ENCODE results near the gene PRR33.
"Not testable (repeated sequence)": the region's sequence is repeated elsewhere in the genome, so short reads cannot be mapped to it uniquely, and the experiment has no call there.

Gene PRR33

DNA sequence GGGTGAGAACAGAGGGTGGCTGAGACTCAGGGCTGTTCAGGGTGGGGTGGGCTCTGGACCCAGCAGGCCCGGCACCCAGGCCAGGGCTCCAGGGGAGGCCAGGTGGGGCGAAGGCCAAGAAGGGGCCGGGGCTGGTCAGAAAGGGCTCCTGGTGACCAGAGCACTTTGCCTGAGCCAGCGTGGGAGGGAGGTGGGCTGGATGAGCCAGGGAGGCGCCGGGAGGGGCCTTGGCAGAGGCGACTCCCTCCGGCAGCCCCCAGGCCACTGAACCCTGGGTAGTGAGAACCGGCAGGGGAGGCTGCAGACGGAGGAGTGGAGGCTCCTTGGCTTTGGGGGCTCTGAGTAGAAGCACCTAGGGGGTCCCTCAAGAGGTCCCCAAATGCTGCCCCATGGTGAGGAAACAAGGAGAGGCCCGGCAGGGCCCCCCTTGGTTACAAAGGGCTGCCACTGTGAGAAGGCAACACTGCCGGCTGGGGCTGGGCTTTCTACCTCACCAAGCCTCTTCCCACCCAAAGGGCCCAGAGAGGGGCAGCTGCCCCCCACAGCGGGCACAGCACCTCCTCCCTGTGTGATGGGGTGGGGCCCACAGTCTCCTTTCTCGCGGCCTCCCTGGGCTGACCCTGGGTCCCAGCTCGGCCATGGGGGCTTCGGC is 17.1 kb downstream of the PRR33 start:
- DNase-seq = not testable (repeated sequence)

DNA sequence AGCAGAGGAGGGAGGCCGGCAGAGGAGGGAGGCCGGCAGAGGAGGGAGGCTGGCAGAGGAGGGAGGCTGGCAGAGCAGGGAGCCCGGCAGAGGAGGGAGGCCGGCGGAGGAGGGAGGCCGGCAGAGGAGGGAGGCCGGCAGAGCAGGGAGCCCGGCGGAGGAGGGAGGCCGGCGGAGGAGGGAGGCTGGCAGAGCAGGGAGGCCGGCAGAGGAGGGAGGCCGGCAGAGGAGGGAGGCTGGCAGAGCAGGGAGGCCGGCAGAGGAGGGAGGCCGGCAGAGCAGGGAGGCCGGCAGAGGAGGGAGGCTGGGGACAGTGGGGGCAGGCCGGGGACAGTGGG is 17.9 kb downstream of the PRR33 start:
- not testable (repeated sequence) for DNase-seq

DNA sequence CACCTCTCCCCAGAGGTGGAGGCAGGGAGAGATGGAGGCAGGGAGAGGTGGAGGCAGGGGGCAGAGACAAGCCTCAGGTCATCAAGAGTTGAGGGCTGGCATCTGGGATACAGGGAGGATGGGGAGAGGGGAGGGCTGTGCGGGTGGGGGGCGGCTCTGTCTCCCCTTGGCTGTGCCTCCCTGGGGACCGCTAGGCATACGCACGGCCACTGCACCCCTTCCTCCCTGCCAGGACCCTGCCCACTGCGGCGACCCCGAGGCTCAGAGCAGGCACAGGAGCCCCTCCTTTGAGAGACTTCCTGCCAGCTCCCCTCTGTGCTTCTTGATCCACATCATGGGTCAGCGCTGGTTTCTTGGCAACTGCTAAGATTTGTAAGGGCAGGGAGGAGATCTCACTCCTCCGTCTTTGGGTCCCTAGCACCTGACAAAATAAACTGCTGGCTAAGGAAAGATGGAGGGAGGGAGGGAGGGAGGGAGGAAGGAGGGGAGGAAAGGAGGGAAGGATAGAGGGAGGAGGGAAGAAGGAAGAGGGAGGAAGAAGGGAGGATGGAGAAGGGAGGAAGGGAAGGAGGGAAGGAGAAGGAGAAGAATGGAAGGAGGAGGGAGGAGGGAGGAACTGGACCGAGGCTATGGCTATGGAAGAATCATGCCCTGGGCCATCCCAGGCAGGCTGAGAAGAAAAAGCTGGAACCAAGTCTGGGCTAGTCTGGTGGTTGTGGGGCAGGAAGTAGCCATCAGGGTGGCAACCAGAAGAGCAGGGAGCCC is 18.5 kb downstream of the PRR33 start:
- no peak for DNase-seq

DNA sequence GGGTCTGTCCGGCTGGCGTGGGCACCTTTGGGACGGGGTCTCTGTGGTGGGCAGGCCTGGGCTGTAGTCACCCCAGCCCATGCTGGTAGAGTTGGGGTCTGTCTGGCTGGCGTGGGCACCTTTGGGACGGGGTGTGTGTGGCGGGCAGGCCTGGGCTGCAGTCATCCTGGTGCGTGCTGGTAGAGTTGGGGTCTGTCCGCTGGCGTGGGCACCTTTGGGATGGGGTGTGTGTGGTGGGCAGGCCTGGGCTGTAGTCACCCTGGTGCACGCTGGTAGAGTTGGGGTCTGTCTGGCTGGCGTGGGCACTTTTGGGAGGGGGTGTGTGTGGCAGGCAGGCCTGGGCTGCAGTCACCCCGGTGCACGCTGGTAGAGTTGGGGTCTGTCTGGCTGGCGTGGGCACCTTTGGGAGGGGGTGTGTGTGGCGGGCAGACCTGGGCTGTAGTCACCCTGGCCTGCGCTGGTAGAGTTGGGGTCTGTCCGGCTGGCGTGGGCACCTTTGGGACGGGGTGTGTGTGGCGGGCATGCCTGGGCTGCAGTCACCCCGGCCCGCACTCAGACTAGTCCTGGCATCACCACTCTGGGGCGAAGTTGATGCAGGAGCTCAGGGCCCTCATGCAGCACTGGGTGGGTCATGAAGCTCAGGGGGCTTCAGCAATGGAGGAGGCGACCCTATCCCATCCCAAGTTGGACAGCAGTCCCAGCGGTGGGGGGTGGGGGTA is 19.3 kb downstream of the PRR33 start:
- DNase-seq = no peak

DNA sequence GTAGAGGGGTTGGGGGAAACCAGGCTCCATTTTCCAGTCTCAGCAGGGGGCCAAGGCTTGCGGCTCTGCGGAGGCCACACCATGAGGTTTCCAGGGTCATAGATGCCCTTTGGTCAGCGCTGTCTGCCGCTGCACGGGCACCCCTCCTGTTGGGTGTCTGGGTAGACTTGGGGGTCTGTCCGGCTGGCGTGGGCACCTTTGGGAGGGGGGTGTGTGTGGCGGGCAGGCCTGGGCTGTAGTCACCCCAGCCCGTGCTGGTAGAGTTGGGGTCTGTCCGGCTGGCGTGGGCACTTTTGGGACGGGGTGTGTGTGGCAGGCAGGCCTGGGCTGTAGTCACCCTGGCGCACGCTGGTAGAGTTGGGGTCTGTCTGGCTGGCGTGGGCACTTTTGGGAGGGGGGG is 20.2 kb downstream of the PRR33 start:
- no peak for DNase-seq

DNA sequence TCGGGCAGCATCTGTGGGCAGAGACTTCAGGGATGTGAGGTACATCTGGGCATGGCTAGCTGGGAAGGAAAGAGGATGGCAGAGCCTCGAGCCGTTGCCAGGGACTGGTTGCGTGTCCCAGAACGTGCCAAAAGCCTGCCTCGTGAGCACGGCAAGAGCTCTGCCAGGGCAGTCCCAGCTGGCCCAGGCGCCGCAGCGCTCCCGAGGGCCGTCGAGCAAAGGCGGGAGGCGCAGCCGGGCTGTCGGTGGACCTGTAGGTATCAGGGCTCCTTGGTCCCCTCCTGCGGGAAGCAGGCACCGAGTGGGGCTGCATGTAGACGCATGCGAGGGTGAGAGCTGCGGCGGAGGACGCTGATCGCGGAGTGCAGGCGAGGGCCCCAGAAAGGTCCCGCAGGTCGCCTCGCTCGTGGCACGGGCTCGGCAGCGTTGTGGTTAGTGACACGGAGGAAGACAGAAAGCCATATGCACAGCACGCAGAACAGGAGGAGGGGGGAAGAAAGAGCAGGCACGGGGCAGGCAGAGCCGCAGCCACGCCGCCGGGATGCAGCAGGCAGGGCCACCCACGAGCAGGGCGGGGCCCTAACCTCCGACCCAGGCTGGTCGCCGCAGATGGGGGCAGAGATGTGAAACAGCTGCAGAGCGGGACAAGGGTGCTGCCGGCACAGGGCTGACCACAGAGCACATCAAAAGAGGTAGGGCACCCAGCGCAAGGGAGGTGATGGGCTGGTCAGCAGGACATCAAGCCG is 20.8 kb downstream of the PRR33 start:
- DNase-seq = no peak

DNA sequence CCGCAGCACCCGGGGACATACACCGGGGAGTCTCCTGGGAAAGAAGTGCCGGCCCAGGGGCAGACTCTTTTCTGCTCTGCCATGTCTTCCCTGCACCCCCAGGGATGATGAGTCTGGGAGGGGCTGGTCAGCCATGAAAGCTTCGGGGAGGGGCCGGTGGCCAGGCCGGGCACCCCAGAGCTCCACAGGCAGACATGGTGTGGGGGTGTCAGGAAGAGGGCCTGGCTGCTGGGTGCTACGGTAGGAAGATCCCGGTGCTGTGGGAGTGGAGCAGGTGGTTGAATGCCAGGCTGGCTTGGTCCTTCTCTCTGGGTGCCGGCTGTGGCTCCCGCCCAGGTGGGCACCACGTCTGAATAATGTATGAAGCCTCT is 21.4 kb downstream of the PRR33 start:
- no peak for DNase-seq

DNA sequence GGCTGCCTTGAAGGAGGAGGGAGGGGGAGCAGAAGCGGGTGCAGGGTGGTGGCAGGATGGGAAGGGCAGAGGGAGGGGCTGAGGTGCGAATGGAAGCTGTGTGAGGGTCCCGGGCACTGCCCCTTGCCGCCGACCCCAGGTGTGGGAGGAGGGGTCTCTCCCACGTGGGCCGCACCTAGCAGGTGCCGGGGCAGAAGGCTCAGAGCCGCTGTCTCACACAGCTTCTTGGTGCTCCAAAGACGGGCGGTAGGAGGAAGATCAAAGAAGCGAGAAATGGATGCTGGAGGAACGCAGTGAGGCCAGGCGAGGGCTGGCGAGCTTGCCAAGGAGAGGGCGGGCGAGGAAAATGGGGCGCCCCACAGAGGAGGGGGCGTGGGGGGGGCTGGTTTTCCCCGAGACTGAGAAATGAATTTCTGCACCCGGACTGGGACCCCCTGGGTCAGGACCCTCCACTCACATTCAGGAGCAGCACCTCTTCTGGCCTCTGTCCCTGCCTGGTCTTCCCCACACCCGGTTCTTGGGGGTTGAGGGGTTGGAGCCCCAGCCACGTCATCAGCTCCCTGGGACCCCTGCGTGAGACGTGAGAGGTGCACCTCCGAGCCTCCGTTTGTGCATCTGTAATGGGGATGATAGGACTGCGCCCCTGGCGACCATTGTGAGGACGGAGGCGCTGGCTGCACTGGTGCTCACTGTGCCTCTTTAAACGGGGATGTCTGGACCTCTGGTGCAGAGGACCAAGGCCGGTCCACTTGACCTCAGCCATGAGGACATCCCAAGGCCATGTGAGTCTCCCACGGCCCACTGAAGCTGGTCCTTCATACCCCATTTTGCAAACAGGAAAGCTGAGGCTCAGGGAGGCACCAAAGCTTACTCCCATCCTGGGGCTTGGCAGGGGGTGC is 22.0 kb downstream of the PRR33 start:
- no peak for DNase-seq

DNA sequence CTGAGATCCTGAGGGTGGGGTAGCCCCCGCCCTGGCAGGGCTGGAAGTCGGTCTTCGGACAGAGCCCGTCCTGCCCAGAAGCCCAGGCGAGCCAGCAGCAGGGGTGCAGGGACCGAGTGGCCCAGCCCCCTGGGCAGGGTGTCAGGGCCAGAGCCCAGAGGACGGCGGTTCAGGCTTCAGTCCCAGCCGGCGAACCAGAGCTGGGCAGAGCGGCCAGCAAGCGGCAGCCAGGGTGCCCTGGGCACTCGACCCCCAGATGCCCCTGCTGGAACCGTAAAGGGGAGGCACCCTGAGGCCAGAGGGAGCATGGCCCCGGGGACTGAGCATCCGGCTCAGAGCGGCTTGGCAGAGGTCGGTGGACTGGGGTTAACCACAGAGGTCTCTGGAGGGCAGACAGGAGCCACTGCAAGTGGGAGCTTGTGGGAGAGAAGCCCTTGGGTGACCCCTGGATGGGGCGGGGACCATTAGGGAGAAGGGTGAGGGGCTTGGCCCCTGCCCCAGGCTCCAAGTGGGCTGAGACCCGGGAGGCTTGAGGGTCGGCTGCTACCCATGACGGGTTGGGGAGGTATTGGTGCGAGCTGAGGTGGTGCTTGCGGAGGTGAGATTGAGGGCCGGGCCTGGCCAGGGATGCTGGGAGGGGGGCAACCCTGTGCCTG is 22.9 kb downstream of the PRR33 start:
- no peak for DNase-seq

DNA sequence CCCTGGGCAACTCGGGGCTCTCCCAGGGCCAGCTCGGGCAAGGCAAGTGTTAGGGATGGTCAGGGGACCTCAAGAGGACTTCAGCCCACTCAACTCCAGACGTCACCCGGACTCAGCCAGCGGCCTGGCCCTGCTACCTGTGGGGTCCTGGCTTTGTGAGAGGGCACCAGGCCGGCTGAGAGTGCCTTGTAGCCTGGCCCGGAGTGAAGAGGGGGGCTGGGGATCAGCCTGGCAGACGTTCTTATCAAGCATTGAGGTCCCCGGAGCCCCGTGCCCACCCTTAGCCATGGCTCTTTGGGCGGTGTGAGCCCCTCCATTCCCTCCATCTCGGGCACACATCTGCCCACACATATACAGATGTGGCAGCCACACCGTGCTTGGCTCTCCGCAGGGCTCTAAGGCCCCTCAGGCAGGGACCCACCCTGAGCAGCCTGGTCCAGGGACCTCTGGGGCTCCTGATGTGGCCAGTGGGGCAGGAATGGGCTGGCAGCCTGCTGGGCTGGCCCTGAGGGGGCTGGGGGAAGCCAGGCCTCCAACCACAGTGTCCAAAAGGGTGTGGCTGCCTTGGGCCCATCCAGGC is 23.5 kb downstream of the PRR33 start:
- no peak for DNase-seq

DNA sequence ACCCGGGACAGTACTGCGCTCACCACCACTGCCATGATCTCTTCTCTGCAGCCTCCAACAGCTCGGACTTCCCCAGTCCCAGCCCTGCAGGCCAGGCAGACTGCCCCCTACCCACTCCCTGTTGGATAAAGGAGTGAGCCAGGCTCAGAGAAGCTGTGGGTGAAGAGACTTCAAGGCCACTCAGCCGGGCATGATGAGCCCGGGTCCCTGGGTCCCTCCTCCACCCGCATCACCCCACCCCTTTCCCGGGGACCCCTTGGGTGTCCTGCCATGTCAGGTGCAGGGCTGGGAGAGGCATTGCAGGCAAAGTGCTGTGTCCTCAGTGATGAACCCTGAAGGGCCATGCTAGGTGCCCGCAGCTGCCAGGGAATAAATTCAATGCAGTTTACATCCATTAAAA is 24.3 kb downstream of the PRR33 start:
- no peak for DNase-seq

DNA sequence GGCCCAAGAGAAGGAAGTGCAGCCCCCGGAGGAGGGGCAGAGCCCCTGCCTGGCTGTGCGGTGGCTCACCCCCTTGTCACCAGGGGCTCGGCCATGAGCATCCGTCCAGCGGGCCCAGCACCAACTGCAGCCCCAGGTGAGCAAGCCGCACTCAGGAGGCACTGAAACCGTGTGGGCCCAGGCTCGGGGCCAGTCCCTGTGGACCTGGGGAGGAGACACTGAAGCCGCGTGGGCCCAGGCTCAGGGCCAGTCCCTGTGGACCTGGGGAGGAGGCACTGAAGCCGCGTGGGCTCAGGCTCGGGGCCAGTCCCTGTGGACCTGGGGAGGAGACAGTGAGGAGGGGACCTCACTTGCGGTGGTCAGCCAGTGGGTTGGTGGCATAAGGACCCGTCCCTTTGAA is 24.9 kb downstream of the PRR33 start:
- DNase-seq = no peak

DNA sequence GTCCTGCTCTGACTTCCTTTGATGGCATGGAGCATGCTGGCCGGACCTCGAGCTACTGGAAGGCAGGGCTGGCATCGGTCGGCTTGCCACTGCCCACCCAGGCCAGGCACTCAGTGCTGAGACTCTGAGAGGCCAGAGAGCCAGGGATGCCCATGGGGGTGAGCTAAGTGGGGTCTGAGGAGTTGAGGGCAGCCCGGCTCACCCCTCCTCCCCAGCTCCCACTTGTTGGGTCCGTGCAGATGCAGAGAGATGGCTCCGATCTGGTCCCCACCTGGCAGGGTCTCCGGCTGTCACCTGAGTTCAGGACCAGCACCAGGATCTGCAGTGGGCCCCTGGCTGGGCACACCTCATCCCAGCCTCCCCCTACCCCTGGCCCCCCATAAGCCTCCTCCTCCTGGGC is 25.5 kb downstream of the PRR33 start:
- DNase-seq = no peak

DNA sequence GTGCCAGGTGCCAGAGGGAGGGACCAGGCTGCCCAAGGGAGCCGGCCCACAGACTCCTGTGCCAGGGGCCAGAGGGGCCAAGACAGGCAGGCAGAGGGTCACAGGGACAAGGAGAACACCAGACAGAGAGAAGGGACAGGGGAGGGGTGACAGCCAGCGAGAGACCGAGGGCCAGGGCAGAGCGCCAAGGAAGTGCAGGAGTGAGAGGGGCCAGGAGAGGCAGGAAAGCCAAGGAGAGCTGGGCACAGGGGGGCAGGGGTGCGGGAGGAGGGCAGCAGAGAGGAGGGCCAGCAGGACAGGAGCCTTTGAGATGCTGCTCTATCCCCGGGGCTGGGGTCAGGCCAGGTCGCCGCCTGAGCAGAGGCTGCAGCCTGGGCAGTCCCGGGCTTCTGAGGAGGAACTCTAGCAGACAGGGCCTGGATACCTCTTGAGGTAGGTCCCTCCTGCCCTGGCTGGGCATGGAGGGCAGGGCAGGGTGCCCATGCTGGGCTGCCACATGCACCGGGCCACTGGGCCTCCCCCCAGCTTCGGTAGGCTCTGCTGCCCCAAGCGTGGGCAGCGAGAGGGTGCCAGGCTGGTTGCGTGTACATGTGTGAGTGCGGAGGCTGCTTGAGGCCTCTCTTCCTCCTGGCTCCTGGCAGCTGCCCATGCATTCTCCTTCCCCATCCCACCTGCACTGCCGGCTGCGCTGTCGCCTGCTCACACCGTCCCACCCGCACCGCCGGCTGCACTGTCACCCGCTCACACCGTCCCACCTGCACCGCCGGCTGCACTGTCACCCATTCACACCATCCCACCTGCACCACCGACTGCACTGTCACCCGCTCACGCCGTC is 26.6 kb downstream of the PRR33 start:
- DNase-seq = no peak

DNA sequence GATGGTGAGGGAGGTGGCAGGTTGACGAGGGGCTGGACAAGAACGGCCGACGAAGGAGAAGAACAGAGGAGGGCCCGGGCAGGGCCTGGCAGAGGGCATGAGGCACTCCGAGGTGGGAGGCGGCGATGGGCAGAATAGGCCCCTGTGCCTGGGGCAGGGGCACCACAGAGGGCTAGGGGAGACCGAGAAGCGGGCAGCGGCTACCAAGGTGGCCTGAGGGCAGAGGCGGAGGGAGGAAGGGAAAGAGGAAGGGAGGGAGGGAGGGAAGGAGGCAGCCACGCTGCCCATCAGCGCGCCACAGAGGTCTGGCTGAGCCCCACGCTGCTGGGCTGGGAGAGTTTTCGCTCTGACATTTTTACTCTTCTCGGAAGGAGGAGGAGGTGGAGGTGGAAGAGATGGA is 27.5 kb downstream of the PRR33 start:
- no peak for DNase-seq

DNA sequence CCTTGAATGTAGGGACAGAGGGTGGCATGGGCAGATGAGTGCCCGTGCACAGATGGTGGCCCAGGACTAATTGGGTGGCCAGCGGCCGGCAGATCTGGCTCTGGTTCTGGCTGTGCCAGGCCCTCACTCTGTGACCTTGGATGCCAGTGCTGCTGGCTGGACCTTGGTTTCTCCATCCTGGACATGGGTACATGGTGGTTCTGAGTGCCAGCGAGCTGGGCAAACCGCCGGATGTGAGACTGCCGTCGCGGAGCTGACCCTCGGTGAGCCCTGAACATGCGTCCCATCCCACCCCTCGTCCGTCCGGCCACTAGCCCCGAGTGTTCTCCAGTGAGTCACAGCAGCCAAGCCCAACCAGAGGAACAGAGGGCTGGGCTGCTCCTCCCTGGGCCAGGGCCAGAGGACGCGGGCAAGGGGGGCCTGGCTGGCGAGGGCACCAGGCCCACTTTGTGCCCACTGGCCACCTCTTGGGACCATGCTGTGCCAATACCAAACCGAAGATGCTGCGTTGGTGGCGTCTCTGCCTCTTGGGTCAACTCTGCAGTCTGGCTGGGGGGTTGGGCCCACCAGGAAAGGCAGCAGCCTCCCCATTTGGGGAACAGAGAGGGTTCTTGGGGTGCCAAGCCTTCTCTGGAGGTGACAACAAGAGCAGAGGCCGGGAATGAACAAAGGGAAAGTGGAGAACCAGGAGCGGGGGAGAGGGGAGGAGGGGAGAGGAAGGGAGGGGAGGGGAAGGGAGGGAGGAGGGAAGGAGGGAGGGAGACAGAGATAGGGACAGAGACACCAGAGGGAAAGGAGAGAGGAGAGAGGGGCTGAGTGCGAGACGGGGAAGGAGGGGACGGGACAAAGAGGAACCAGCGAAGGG is 28.1 kb downstream of the PRR33 start:
- DNase-seq = no peak

DNA sequence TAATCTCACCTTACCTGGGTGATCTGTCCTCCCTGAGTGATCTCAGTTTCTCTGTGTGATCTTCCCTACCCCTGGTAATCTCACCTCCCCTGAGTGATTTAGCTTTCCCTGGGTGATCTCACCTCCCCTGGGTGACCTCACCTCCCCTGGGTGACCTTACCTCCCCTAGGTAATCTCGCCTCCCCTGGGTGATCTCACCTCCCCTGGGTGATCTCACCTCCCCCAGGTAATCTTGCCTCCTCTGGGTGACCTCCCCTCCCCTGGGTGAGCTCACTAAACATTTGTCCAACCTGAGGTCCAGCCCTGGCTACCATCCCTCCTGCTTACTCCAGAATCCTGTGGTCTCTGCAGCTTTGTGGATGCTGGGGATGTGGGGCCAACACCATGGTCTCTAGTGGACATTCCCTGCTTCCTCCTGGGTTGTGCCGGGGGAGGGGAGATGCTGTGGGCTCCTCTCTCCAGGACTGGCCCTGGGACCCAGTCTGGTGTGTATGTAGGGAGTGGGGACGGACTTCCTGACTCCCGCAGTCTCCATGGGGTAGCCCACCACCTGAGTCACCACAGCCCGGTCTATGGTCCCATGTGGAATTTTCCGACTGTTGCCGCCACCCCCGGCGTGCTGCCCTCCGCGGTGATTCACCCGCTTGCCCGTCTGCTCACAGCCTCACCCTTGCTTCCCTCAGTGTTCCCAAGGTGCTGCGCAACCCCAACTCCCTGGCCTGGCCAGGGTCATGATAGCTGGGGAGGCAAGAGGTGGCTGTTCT is 28.9 kb downstream of the PRR33 start:
- DNase-seq = no peak
